Measurements from ENCODE around the gene SGMS1.

GRCh38 chr10:50438049-50438936 is 185.5 kb downstream of the SGMS1 start:
- TF ChIP-seq, protein P1, sequence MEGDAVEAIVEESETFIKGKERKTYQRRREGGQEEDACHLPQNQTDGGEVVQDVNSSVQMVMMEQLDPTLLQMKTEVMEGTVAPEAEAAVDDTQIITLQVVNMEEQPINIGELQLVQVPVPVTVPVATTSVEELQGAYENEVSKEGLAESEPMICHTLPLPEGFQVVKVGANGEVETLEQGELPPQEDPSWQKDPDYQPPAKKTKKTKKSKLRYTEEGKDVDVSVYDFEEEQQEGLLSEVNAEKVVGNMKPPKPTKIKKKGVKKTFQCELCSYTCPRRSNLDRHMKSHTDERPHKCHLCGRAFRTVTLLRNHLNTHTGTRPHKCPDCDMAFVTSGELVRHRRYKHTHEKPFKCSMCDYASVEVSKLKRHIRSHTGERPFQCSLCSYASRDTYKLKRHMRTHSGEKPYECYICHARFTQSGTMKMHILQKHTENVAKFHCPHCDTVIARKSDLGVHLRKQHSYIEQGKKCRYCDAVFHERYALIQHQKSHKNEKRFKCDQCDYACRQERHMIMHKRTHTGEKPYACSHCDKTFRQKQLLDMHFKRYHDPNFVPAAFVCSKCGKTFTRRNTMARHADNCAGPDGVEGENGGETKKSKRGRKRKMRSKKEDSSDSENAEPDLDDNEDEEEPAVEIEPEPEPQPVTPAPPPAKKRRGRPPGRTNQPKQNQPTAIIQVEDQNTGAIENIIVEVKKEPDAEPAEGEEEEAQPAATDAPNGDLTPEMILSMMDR (conservative IDR thresholded peaks at IDR 0.05 in 1 of 2, IDR thresholded peaks at IDR 0.05 in 1 of 2; ENCODE audit: low read depth in 1 of 2, low read length in 2 of 2), result no peak
- TF ChIP-seq EZH2 (IDR thresholded peaks at IDR 0.05; ENCODE audit: low read length, missing control alignments), result no peak
